GM23248 (cell line): ENCODE results near the gene PNMA1.

Experiments used
- EZH2 ChIP-seq: fragments of 200-600 bp; sonication (generic); IDR thresholded peaks from 2 replicates; pipeline ENCODE4 v1.6.1; 2018; ENCODE audit warnings: antibody characterized with exemption, mild to moderate bottlenecking; ENCODE audit not compliant: insufficient read depth, poor library complexity, severe bottlenecking
- EZH2phosphoT487 ChIP-seq: fragments of 200-600 bp; sonication (generic); IDR thresholded peaks from 2 replicates; pipeline ENCODE4 v1.6.1; 2018; ENCODE audit warnings: antibody characterized with exemption, moderate library complexity, mild to moderate bottlenecking, low read depth; ENCODE audit not compliant: insufficient read depth

GRCh38 chr14:73742520-73743238, 28.5 kb upstream of the PNMA1 start:
- TF ChIP-seq EZH2 (no peak), EZH2phosphoT487 (no peak)
